ENCODE results near the gene NRG2. TPM values are rescaled to one million over a fixed set of nuclear protein-coding genes. Genes with fewer than 3 reads are reported as not detected.

The NRG2 gene
- total RNA-seq, 6 experiments from 2014 or later, result 0.07 to 0.77 (median 0.14) TPM; not detected in 1

DNA sequence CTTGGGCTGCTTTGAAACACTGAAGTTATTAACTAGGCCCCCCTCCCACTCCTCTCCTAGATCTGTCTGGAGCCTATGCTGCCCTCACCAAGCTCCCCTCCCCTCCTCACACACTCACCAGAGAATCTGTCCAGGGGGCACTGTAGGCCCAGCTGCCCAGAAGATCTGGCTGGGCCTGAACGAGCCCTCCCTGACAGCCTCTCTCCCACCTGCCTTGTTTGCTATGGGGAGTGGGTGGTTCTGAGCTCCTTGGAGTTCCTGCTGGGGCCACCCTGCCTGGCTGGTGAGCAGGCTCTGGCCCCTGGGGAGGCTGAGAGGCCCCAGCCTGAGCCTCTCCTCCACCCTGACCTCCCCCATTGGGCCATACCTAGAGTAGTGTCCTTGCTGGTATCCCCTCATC lies 172.4 kb downstream of the NRG2 start:
- no peaks in the 10 kb centered on the region for H3K36me3 ChIP-seq
- WGBS (ENCODE audit: insufficient coverage, low coverage, low lambda C conversion rate, missing lambda C conversion rate), result 80% methylated on average over 1 of the region's 1 CpG
- no peak overlapping the region for H3K4me3 ChIP-seq
- intact Hi-C loops (cut with DNase I), result no loop called here
- no peaks in the 10 kb centered on the region for H3K9me3 ChIP-seq
- DNase-seq (no peak), ATAC-seq (no peak)
- H3K27ac ChIP-seq, result no peak overlapping the region
- H3K4me1 ChIP-seq, result no peaks in the 10 kb centered on the region
- H3K27me3 ChIP-seq, result no peaks in the 10 kb centered on the region
- TF ChIP-seq POLR2A (IDR thresholded peaks at IDR 0.05) (no peak), CTCF (IDR thresholded peaks at IDR 0.05) (no peak)

DNA sequence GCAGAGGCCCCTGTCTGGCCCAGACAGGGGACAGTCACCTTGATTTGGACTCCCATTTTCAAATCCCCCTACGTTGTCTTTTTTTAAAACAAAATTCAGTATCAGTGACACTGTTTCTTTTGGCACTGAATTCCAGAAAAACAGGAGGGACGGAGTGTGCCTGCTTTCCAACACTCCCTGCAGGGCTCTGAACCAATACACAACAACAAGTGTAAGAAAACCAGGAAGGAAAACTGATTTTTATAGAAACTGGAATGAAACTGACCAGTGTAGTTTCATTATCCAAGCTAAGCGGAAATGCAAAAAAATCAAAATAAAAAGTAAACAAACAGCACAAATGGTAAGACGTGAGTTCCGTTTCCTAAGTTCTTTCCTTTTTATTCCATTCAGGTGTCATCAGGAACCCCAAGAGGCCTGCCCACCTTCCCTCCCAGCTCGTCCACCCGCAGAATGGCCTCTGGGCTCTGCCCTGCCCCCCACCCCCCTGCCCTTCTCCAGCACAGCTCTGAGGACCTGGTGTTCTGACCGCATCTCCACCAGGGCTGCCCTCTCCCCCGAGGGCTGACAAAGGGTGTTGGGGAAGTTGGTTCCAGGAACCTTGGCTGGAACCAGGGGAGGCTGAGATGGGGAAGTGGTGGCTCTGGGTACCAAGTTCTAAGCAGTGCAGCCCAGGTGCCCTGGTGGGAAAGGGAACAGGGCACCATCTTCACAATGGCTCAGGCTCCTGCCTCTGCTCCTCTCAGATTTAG lies 173.9 kb downstream of the NRG2 start:
- no peak for TF ChIP-seq POLR2A (IDR thresholded peaks at IDR 0.05)
- TF ChIP-seq CTCF (IDR thresholded peaks at IDR 0.05), result no peak
- intact Hi-C loops (cut with DNase I), result loop anchor here in 1 of 2 donors (10.0 kb wide), 1 partner anchor 84 kb away; no protein-coding TSS in a partner anchor
- Histone ChIP-seq H3K27ac (no peak overlapping the region), H3K36me3 (no peaks in the 10 kb centered on the region), H3K4me3 (no peak overlapping the region), H3K27me3 (no peaks in the 10 kb centered on the region), H3K9me3 (no peaks in the 10 kb centered on the region), H3K4me1 (peaks cover 0 to 9% (median 2%) of the 10 kb centered on the region in 4 donors)
- no peak for DNase-seq
- WGBS (ENCODE audit: insufficient coverage, low coverage, low lambda C conversion rate, missing lambda C conversion rate), result 51% methylated on average over 8 of the region's 9 CpGs
- peak in 1 of 4 donors; percentile 33 for ATAC-seq

- no peaks in the 10 kb centered on the region for H3K9me3 ChIP-seq
- no peaks in the 10 kb centered on the region for H3K27me3 ChIP-seq
- no peak overlapping the region for H3K27ac ChIP-seq
- DNase-seq, result no peak
- ATAC-seq, result no peak
- no peaks in the 10 kb centered on the region for H3K36me3 ChIP-seq
- peaks cover 0 to 9% (median 2%) of the 10 kb centered on the region in 4 donors for H3K4me1 ChIP-seq
- intact Hi-C loops (cut with DNase I), result loop anchor here in 1 of 2 donors (10.0 kb wide), 1 partner anchor 83 kb away; no protein-coding TSS in a partner anchor
- TF ChIP-seq CTCF (IDR thresholded peaks at IDR 0.05) (no peak), POLR2A (IDR thresholded peaks at IDR 0.05) (no peak)
- no peak overlapping the region for H3K4me3 ChIP-seq
These were observed 175.5 kb downstream of the NRG2 start for GRCh38 chr5:139867581-139867980.

- Histone ChIP-seq H3K27ac (no peak overlapping the region), H3K4me3 (no peak overlapping the region), H3K9me3 (no peaks in the 10 kb centered on the region), H3K36me3 (no peaks in the 10 kb centered on the region), H3K27me3 (no peaks in the 10 kb centered on the region), H3K4me1 (peaks cover 0 to 9% (median 2%) of the 10 kb centered on the region in 4 donors)
- DNase-seq (peak in 1 of 3 donors; percentile 15), ATAC-seq (no peak)
- TF ChIP-seq POLR2A (IDR thresholded peaks at IDR 0.05), result no peak
- TF ChIP-seq CTCF (IDR thresholded peaks at IDR 0.05), result no peak
- intact Hi-C loops (cut with DNase I), result loop anchor here in 1 of 2 donors (10.0 kb wide), 1 partner anchor 82 kb away; no protein-coding TSS in a partner anchor
- WGBS (ENCODE audit: insufficient coverage, low coverage, low lambda C conversion rate, missing lambda C conversion rate), result 33% methylated on average over 1 of the region's 2 CpGs
These were observed 176.0 kb downstream of the NRG2 start for GRCh38 chr5:139867109-139867508.
